Measurements from ENCODE around the gene UNC5CL. TPM values are rescaled to one million over a fixed set of nuclear protein-coding genes. Genes with fewer than 3 reads are reported as not detected.

The UNC5CL gene
- total RNA-seq, 1 experiment from 2014 or later: 5.5 TPM

- no peak for TF ChIP-seq CTCF (IDR thresholded peaks at IDR 0.05; ENCODE audit: insufficient read depth in 1 of 2, low read depth in 1 of 2, low read length in 1 of 2, severe bottlenecking in 1 of 2, unreplicated experiment in 1 of 2)
These were observed 46.2 kb upstream of the UNC5CL start for GRCh38 chr6:41085182-41085581.

GRCh38 chr6:41083072-41083471, 44.1 kb upstream of the UNC5CL start:
- Histone ChIP-seq H3K4me1 (no peaks in the 10 kb centered on the region), H3K27me3 (replicated peaks; ENCODE audit: control insufficient read depth, insufficient read depth, low read length) (no peaks in the 10 kb centered on the region), H3K9me3 (no peaks in the 10 kb centered on the region), H3K36me3 (ENCODE audit: control insufficient read depth, insufficient read depth, low read length) (peaks cover 4% of the 10 kb centered on the region; the same call in 1 of the 2 replicates), H3K4me3 (ENCODE audit: low read depth, low read length) (no peak overlapping the region)
- no peaks in the 10 kb centered on the region for H3K9me3 Mint-ChIP-seq (ENCODE audit: unreplicated experiment)
- no TSS peak for BruUV-seq (replicated peaks)
- POLR2A ChIA-PET: no interaction called here
- H3K36me3 Mint-ChIP-seq (ENCODE audit: insufficient read depth, unreplicated experiment): peaks cover 73% of the 10 kb centered on the region
- no peak for DNase-seq
- H3K4me3 Mint-ChIP-seq (ENCODE audit: unreplicated experiment): no peak overlapping the region
- CTCF ChIA-PET: no interaction called here
- H3K4me1 Mint-ChIP-seq (ENCODE audit: low read depth, unreplicated experiment): no peaks in the 10 kb centered on the region
- intact Hi-C loops (cut with micrococcal nuclease; ENCODE audit: unreplicated experiment): no loop called here
- no peak overlapping the region for H3K27ac Mint-ChIP-seq (ENCODE audit: unreplicated experiment)
- no peak for TF ChIP-seq CTCF (IDR thresholded peaks at IDR 0.05; ENCODE audit: insufficient read depth in 1 of 2, low read depth in 1 of 2, low read length in 1 of 2, severe bottlenecking in 1 of 2, unreplicated experiment in 1 of 2)
- H3K27me3 Mint-ChIP-seq (ENCODE audit: insufficient read depth, unreplicated experiment): no peaks in the 10 kb centered on the region

More at GRCh38 chr6:41085182-41085581, 46.2 kb upstream of the UNC5CL start:
- Mint-ChIP-seq H3K27me3 (ENCODE audit: insufficient read depth, unreplicated experiment) (no peaks in the 10 kb centered on the region), H3K36me3 (ENCODE audit: insufficient read depth, unreplicated experiment) (peaks cover 67% of the 10 kb centered on the region), H3K4me1 (ENCODE audit: low read depth, unreplicated experiment) (no peaks in the 10 kb centered on the region), H3K9me3 (ENCODE audit: unreplicated experiment) (no peaks in the 10 kb centered on the region), H3K27ac (ENCODE audit: unreplicated experiment) (no peak overlapping the region), H3K4me3 (ENCODE audit: unreplicated experiment) (no peak overlapping the region)
- no peaks in the 10 kb centered on the region for H3K9me3 ChIP-seq
- DNase-seq: no peak
- H3K27me3 ChIP-seq (replicated peaks; ENCODE audit: control insufficient read depth, insufficient read depth, low read length): no peaks in the 10 kb centered on the region
- BruUV-seq (replicated peaks): no TSS peak
- CTCF ChIA-PET: no interaction called here
- H3K4me1 ChIP-seq: no peaks in the 10 kb centered on the region
- intact Hi-C loops (cut with micrococcal nuclease; ENCODE audit: unreplicated experiment): no loop called here
- H3K4me3 ChIP-seq (ENCODE audit: low read depth, low read length): no peak overlapping the region
- POLR2A ChIA-PET: no interaction called here
- H3K36me3 ChIP-seq (ENCODE audit: control insufficient read depth, insufficient read depth, low read length): peaks cover 9% of the 10 kb centered on the region

- Mint-ChIP-seq H3K4me3 (ENCODE audit: unreplicated experiment) (no peak overlapping the region), H3K27ac (ENCODE audit: unreplicated experiment) (no peak overlapping the region), H3K9me3 (ENCODE audit: unreplicated experiment) (no peaks in the 10 kb centered on the region), H3K4me1 (ENCODE audit: low read depth, unreplicated experiment) (peaks cover 2% of the 10 kb centered on the region), H3K27me3 (ENCODE audit: insufficient read depth, unreplicated experiment) (no peaks in the 10 kb centered on the region), H3K36me3 (ENCODE audit: insufficient read depth, unreplicated experiment) (peaks cover 54% of the 10 kb centered on the region)
- Histone ChIP-seq H3K9me3 (no peaks in the 10 kb centered on the region), H3K4me3 (ENCODE audit: low read depth, low read length) (no peak overlapping the region), H3K4me1 (no peaks in the 10 kb centered on the region), H3K27me3 (replicated peaks; ENCODE audit: control insufficient read depth, insufficient read depth, low read length) (no peaks in the 10 kb centered on the region), H3K36me3 (ENCODE audit: control insufficient read depth, insufficient read depth, low read length) (peaks cover 4% of the 10 kb centered on the region; the same call in 1 of the 2 replicates)
- TF ChIP-seq CTCF (IDR thresholded peaks at IDR 0.05; ENCODE audit: insufficient read depth in 1 of 2, low read depth in 1 of 2, low read length in 1 of 2, severe bottlenecking in 1 of 2, unreplicated experiment in 1 of 2): no peak
- POLR2A ChIA-PET: no interaction called here
- DNase-seq: no peak
- no TSS peak for BruUV-seq (replicated peaks)
- CTCF ChIA-PET: no interaction called here
- intact Hi-C loops (cut with micrococcal nuclease; ENCODE audit: unreplicated experiment): no loop called here
These were observed 41.6 kb upstream of the UNC5CL start for GRCh38 chr6:41080621-41081020.
